ENCODE measurements around the gene THSD7B.
A peak's percentile ranks its signal among the peaks of the same experiment; 100 is the strongest.

The THSD7B gene

DNA sequence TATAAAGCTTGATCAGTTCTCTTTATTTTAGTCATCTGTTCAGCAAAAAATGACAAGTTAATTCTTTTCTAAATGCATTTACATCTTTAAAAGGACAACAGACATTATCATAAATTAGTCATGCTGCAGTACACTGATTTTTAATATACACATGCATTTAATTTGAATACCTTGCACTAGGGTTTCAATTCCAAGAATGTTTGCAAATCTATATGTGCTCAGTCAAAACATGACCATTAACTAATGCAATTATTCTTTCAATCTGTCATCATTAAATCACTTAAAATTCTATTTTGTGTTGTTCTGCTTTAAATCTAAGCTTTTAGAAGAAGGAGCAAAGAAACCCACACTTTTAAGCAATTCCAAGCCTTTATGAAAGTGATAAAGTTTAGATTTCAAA, 342.6 kb downstream of the THSD7B start:
- Histone ChIP-seq H4K8ac (ENCODE audit: low read length) (no peak overlapping the region), H2BK15ac (ENCODE audit: low read depth, poor library complexity, severe bottlenecking) (no peak overlapping the region), H3K23ac (ENCODE audit: low read length in 2 of 2) (no peak overlapping the region), H3K9ac (ENCODE audit: low read length) (no peak overlapping the region), H3K9me3 (ENCODE audit: control insufficient read depth, low read length) (peaks cover 5% of the 10 kb centered on the region), H2BK5ac (ENCODE audit: low read depth, low read length, poor library complexity, severe bottlenecking) (no peak overlapping the region), H2BK12ac (ENCODE audit: low read length in 2 of 2) (no peak overlapping the region), H3K14ac (ENCODE audit: low read length in 2 of 2) (no peak overlapping the region), H3K18ac (ENCODE audit: low read depth in 1 of 2, low read length in 2 of 2) (no peak overlapping the region), H4K91ac (ENCODE audit: low read length) (no peak overlapping the region), H3K4ac (ENCODE audit: low read depth in 1 of 2, low read length in 2 of 2) (no peak overlapping the region), H3K36me3 (ENCODE audit: control insufficient read depth in 1 of 2, insufficient read depth in 2 of 2, low read depth in 1 of 2, low read length in 2 of 2) (no peaks in the 10 kb centered on the region), H3K4me3 (ENCODE audit: insufficient read depth in 1 of 2, low read depth in 1 of 2, low read length in 2 of 2) (no peak overlapping the region), H3K4me2 (ENCODE audit: low read length, poor library complexity, severe bottlenecking) (no peak overlapping the region), H2BK120ac (ENCODE audit: low read depth, low read length) (no peak overlapping the region), H2AK5ac (ENCODE audit: low read length, severe bottlenecking) (no peak overlapping the region), H3K27me3 (ENCODE audit: control insufficient read depth in 1 of 2, insufficient read depth in 1 of 2, low read length in 2 of 2) (no peaks in the 10 kb centered on the region), H3K79me1 (replicated peaks; ENCODE audit: low read length, poor library complexity, severe bottlenecking) (no peaks in the 10 kb centered on the region), H2AFZ (ENCODE audit: low read depth, low read length) (no peak overlapping the region), H3K27ac (ENCODE audit: low read length, poor library complexity, severe bottlenecking) (no peak overlapping the region), H3K4me1 (ENCODE audit: control insufficient read depth, insufficient read depth, low read depth, low read length) (no peaks in the 10 kb centered on the region)
- no peak for DNase-seq

GRCh38 chr2:137111896-137112295, 346.6 kb downstream of the THSD7B start:
- no peaks in the 10 kb centered on the region for H3K79me1 ChIP-seq (replicated peaks; ENCODE audit: low read length, poor library complexity, severe bottlenecking)
- H3K36me3 ChIP-seq (ENCODE audit: control insufficient read depth in 1 of 2, insufficient read depth in 2 of 2, low read depth in 1 of 2, low read length in 2 of 2): no peaks in the 10 kb centered on the region
- H3K4me3 ChIP-seq (ENCODE audit: insufficient read depth in 1 of 2, low read depth in 1 of 2, low read length in 2 of 2): no peak overlapping the region
- H3K27me3 ChIP-seq (ENCODE audit: control insufficient read depth in 1 of 2, insufficient read depth in 1 of 2, low read length in 2 of 2): no peaks in the 10 kb centered on the region
- H4K8ac ChIP-seq (ENCODE audit: low read length): no peak overlapping the region
- H2BK12ac ChIP-seq (ENCODE audit: low read length in 2 of 2): no peak overlapping the region
- no peak overlapping the region for H3K23ac ChIP-seq (ENCODE audit: low read length in 2 of 2)
- H2AFZ ChIP-seq (ENCODE audit: low read depth, low read length): no peak overlapping the region
- WGBS: 63% methylated on average over 5 of the region's 5 CpGs
- H3K4ac ChIP-seq (ENCODE audit: low read depth in 1 of 2, low read length in 2 of 2): no peak overlapping the region
- no peak for DNase-seq
- no peak overlapping the region for H4K91ac ChIP-seq (ENCODE audit: low read length)
- H3K4me1 ChIP-seq (ENCODE audit: control insufficient read depth, insufficient read depth, low read depth, low read length): peaks cover 2% of the 10 kb centered on the region
- H3K9me3 ChIP-seq (ENCODE audit: control insufficient read depth, low read length): peaks cover 2% of the 10 kb centered on the region
- no peak overlapping the region for H3K18ac ChIP-seq (ENCODE audit: low read depth in 1 of 2, low read length in 2 of 2)
- H3K27ac ChIP-seq (ENCODE audit: low read length, poor library complexity, severe bottlenecking): no peak overlapping the region
- H2BK120ac ChIP-seq (ENCODE audit: low read depth, low read length): no peak overlapping the region
- no peak overlapping the region for H2AK5ac ChIP-seq (ENCODE audit: low read length, severe bottlenecking)
- no peak overlapping the region for H3K9ac ChIP-seq (ENCODE audit: low read length)
- H3K14ac ChIP-seq (ENCODE audit: low read length in 2 of 2): no peak overlapping the region
- no peak overlapping the region for H2BK15ac ChIP-seq (ENCODE audit: low read depth, poor library complexity, severe bottlenecking)
- no peak overlapping the region for H3K4me2 ChIP-seq (ENCODE audit: low read length, poor library complexity, severe bottlenecking)
- H2BK5ac ChIP-seq (ENCODE audit: low read depth, low read length, poor library complexity, severe bottlenecking): no peak overlapping the region

DNA sequence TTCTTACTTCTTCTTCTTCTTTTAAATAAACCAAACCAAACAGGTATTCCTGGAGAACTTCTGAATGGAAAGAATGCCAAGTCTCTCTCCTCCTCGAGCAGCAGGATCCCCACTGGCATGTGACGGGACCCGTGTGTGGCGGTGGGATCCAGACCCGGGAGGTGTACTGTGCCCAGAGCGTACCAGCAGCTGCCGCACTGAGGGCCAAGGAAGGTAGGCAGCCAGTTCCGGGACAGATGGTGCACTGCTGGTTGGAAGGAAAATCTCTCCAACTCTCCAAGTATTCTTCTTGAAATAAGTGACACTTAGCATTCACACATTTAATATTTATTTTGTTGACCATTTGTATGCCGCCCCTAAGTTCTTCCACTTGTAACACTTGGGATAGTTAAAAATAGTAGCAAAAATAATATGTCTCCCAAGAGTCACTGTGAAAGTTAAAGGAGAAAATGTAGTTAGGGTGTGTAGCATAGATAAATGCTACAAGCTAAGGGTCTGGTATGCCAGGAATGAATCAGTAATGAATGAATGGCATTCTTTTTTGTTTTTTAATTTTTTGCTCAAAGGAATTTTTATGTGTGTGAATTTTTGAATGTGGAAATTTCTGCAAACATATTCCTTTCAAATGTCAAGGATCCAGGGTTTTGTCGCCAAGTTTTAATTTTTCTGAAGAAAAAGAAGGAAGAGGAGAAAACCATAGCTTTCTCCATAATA, 349.9 kb downstream of the THSD7B start:
- H3K23ac ChIP-seq (ENCODE audit: low read length in 2 of 2): no peak overlapping the region
- no peak overlapping the region for H3K9ac ChIP-seq (ENCODE audit: low read length)
- H3K4me3 ChIP-seq (ENCODE audit: insufficient read depth in 1 of 2, low read depth in 1 of 2, low read length in 2 of 2): no peak overlapping the region
- DNase-seq: no peak
- no peak overlapping the region for H3K14ac ChIP-seq (ENCODE audit: low read length in 2 of 2)
- H3K4me1 ChIP-seq (ENCODE audit: control insufficient read depth, insufficient read depth, low read depth, low read length): peaks cover 2% of the 10 kb centered on the region
- no peak overlapping the region for H3K4ac ChIP-seq (ENCODE audit: low read depth in 1 of 2, low read length in 2 of 2)
- no peaks in the 10 kb centered on the region for H3K79me1 ChIP-seq (replicated peaks; ENCODE audit: low read length, poor library complexity, severe bottlenecking)
- peak overlapping the region; percentile 49 for H2BK5ac ChIP-seq (ENCODE audit: low read depth, low read length, poor library complexity, severe bottlenecking)
- 81% methylated on average over 7 of the region's 10 CpGs for WGBS
- H4K91ac ChIP-seq (ENCODE audit: low read length): no peak overlapping the region
- H4K8ac ChIP-seq (ENCODE audit: low read length): no peak overlapping the region
- no peak overlapping the region for H2BK12ac ChIP-seq (ENCODE audit: low read length in 2 of 2)
- H2BK15ac ChIP-seq (ENCODE audit: low read depth, poor library complexity, severe bottlenecking): no peak overlapping the region
- H3K4me2 ChIP-seq (ENCODE audit: low read length, poor library complexity, severe bottlenecking): no peak overlapping the region
- no peak overlapping the region for H2AK5ac ChIP-seq (ENCODE audit: low read length, severe bottlenecking)
- H2BK120ac ChIP-seq (ENCODE audit: low read depth, low read length): no peak overlapping the region
- no peaks in the 10 kb centered on the region for H3K36me3 ChIP-seq (ENCODE audit: control insufficient read depth in 1 of 2, insufficient read depth in 2 of 2, low read depth in 1 of 2, low read length in 2 of 2)
- no peaks in the 10 kb centered on the region for H3K9me3 ChIP-seq (ENCODE audit: control insufficient read depth, low read length)
- H3K27me3 ChIP-seq (ENCODE audit: control insufficient read depth in 1 of 2, insufficient read depth in 1 of 2, low read length in 2 of 2): no peaks in the 10 kb centered on the region
- no peak overlapping the region for H2AFZ ChIP-seq (ENCODE audit: low read depth, low read length)
- no peak overlapping the region for H3K18ac ChIP-seq (ENCODE audit: low read depth in 1 of 2, low read length in 2 of 2)
- peak overlapping the region; percentile 37 for H3K27ac ChIP-seq (ENCODE audit: low read length, poor library complexity, severe bottlenecking)

- WGBS: 34% methylated on average over 1 of the region's 1 CpG
- Histone ChIP-seq H3K18ac (ENCODE audit: low read depth in 1 of 2, low read length in 2 of 2) (no peak overlapping the region), H2BK12ac (ENCODE audit: low read length in 2 of 2) (no peak overlapping the region), H3K27me3 (ENCODE audit: control insufficient read depth in 1 of 2, insufficient read depth in 1 of 2, low read length in 2 of 2) (no peaks in the 10 kb centered on the region), H3K4me1 (ENCODE audit: control insufficient read depth, insufficient read depth, low read depth, low read length) (peaks cover 2% of the 10 kb centered on the region), H3K4me3 (ENCODE audit: insufficient read depth in 1 of 2, low read depth in 1 of 2, low read length in 2 of 2) (no peak overlapping the region), H2BK15ac (ENCODE audit: low read depth, poor library complexity, severe bottlenecking) (no peak overlapping the region), H3K4ac (ENCODE audit: low read depth in 1 of 2, low read length in 2 of 2) (no peak overlapping the region), H2AFZ (ENCODE audit: low read depth, low read length) (no peak overlapping the region), H2BK120ac (ENCODE audit: low read depth, low read length) (no peak overlapping the region), H4K91ac (ENCODE audit: low read length) (no peak overlapping the region), H3K14ac (ENCODE audit: low read length in 2 of 2) (no peak overlapping the region), H3K79me1 (replicated peaks; ENCODE audit: low read length, poor library complexity, severe bottlenecking) (no peaks in the 10 kb centered on the region), H2BK5ac (ENCODE audit: low read depth, low read length, poor library complexity, severe bottlenecking) (peak overlapping the region; percentile 14), H3K4me2 (ENCODE audit: low read length, poor library complexity, severe bottlenecking) (no peak overlapping the region), H3K27ac (ENCODE audit: low read length, poor library complexity, severe bottlenecking) (peak overlapping the region; percentile 36), H2AK5ac (ENCODE audit: low read length, severe bottlenecking) (peak overlapping the region; percentile 86), H4K8ac (ENCODE audit: low read length) (no peak overlapping the region), H3K23ac (ENCODE audit: low read length in 2 of 2) (no peak overlapping the region), H3K9me3 (ENCODE audit: control insufficient read depth, low read length) (no peaks in the 10 kb centered on the region), H3K36me3 (ENCODE audit: control insufficient read depth in 1 of 2, insufficient read depth in 2 of 2, low read depth in 1 of 2, low read length in 2 of 2) (no peaks in the 10 kb centered on the region), H3K9ac (ENCODE audit: low read length) (no peak overlapping the region)
- DNase-seq: no peak
These were observed 350.4 kb downstream of the THSD7B start for GRCh38 chr2:137115795-137116089.

Measured in mesenchymal stem cell (in vitro differentiated cells and primary cell).